Hepatocyte (in vitro differentiated cells): ENCODE measurements around the gene FXR2.

Source experiments
- CTCF ChIP-seq: fragments of 200-600 bp; sonication (generic); IDR thresholded peaks from 2 replicates; pipeline ENCODE4 v1.5.1; 2016; ENCODE audit warnings: antibody characterized with exemption, mild to moderate bottlenecking; ENCODE audit not compliant: poor library complexity
- EZH2 ChIP-seq: fragments of 200-600 bp; sonication (generic); IDR thresholded peaks from 2 replicates; pipeline ENCODE4 v1.6.1; 2016; ENCODE audit warnings: antibody characterized with exemption, mild to moderate bottlenecking, borderline replicate concordance

DNA sequence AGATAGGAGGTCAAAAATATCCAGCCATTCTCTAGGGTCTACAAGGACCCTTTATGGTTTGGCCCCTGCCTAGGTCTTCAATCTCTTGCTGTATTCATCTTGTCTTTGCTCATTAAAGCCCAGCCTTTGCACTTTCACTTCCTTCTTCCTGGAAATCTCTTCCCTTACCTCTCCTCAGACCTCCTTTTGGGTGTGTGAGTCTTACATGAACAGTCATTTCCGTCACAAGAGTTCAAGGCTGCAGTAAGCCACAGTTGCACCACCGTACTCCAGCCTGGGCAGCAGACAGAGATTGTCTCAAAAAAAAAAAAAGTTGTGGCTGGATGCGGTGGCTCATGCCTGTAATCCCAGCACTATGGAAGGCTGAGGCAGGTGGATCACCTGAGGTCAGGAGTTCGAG, 30.1 kb upstream of the FXR2 start:
- TF ChIP-seq CTCF (no peak), EZH2 (no peak)
